HG03159 (cell line): ENCODE measurements around the gene PPFIBP2.

Source experiments
- ATAC-seq: cut with Tn5 transposase; IDR thresholded peaks from one replicate; pipeline ENCODE4 v1.9.1; 2021; ENCODE audit warnings: mild to moderate bottlenecking, moderate library complexity; ENCODE audit not compliant: unreplicated experiment

PPFIBP2 gene

GRCh38 chr11:7683571-7683970 is 169.8 kb downstream of the PPFIBP2 start:
- no peak for ATAC-seq

- no peak for ATAC-seq
Observed at GRCh38 chr11:7686761-7687160, 173.0 kb downstream of the PPFIBP2 start.

- no peak for ATAC-seq
Observed at GRCh38 chr11:7687386-7687785, 173.6 kb downstream of the PPFIBP2 start.

- peak; percentile 83 for ATAC-seq
Observed at GRCh38 chr11:7688238-7688826, 174.5 kb downstream of the PPFIBP2 start.

- no peak for ATAC-seq
Observed at GRCh38 chr11:7689239-7689638, 175.4 kb downstream of the PPFIBP2 start.

- peak; percentile 53 for ATAC-seq
Observed at GRCh38 chr11:7690648-7691047, 176.8 kb downstream of the PPFIBP2 start.

GRCh38 chr11:7691759-7692350 is 178.1 kb downstream of the PPFIBP2 start:
- no peak for ATAC-seq

- no peak for ATAC-seq
Observed at GRCh38 chr11:7692426-7692825, 178.6 kb downstream of the PPFIBP2 start.

- no peak for ATAC-seq
Observed at GRCh38 chr11:7694235-7694634, 180.4 kb downstream of the PPFIBP2 start.

- no peak for ATAC-seq
Observed at GRCh38 chr11:7696424-7696823, 182.6 kb downstream of the PPFIBP2 start.
